Panc1 (cell line): ENCODE data around the gene TFDP1.

Experiments
- CTCF ChIP-seq: fragments of 450-650 bp; IDR thresholded peaks from 2 replicates; pipeline ENCODE4 v1.5.1; 2017; ENCODE audit warnings: mild to moderate bottlenecking
- POLR2AphosphoS5 ChIP-seq: IDR thresholded peaks from 2 replicates; pipeline ENCODE4 v1.6.1; 2012; ENCODE audit warnings: mild to moderate bottlenecking, low read depth, low read length, moderate library complexity
- SIN3A ChIP-seq: IDR thresholded peaks from 2 replicates; pipeline ENCODE4 v1.6.1; 2012; ENCODE audit warnings: low read depth, mild to moderate bottlenecking, low read length, moderate library complexity, borderline replicate concordance; ENCODE audit not compliant: insufficient read depth
- TCF7L2 ChIP-seq: IDR thresholded peaks from 2 replicates; pipeline ENCODE4 v1.6.1; 2011; ENCODE audit warnings: mild to moderate bottlenecking, low read depth, low read length, inconsistent platforms

- TF ChIP-seq POLR2AphosphoS5 (no peak), CTCF (no peak), TCF7L2 (no peak), SIN3A (no peak)
Observed at GRCh38 chr13:113631341-113632095, 47.0 kb downstream of the TFDP1 start.
